K562 (cell line): ENCODE data around the gene MED13L. TPM values are rescaled to one million over a fixed set of nuclear protein-coding genes. Genes with fewer than 3 reads are reported as not detected.

Experiments
- E2F5 ChIP-seq: sonication (generic); formaldehyde crosslinking; IDR thresholded peaks from 2 replicates; pipeline ENCODE4 v1.8.0; 2022; ENCODE audit warnings: mild to moderate bottlenecking, missing genetic modification reagents
- ELK1 ChIP-seq: sonication (generic); formaldehyde crosslinking; IDR thresholded peaks from 2 replicates; pipeline ENCODE4 v1.8.1; 2022; ENCODE audit warnings: missing genetic modification reagents
- EWSR1 ChIP-seq: fragments of 450-650 bp; IDR thresholded peaks from 2 replicates; pipeline ENCODE4 v1.6.1; 2018; ENCODE audit warnings: borderline replicate concordance, mild to moderate bottlenecking, low read depth, moderate library complexity; ENCODE audit not compliant: partially characterized antibody
- GTF2B ChIP-seq: IDR thresholded peaks from 2 replicates; pipeline ENCODE4 v1.6.1; 2011; ENCODE audit not compliant: insufficient read length; ENCODE audit errors: extremely low read depth
- MAZ ChIP-seq, 2 experiments: fragments of 450-650 bp in 1 of 2; sonication (generic) in 1 of 2; formaldehyde crosslinking; IDR thresholded peaks in 1 of 2; conservative IDR thresholded peaks in 1 of 2; 2 replicates each; pipeline versions ENCODE4 v1.4.0 to v1.5.0; 2020; ENCODE audit warnings: mild to moderate bottlenecking in 1 of 2, missing genetic modification reagents in 1 of 2
- NFIC ChIP-seq: fragments of 450-650 bp; IDR thresholded peaks from 2 replicates; pipeline ENCODE4 v1.6.1; 2017; ENCODE audit warnings: mild to moderate bottlenecking, inconsistent platforms
- RBM22 ChIP-seq: fragments of 200-400 bp; formaldehyde crosslinking; IDR thresholded peaks from 2 replicates; pipeline ENCODE4 v1.6.1; 2018; ENCODE audit warnings: low read length, low read depth; ENCODE audit not compliant: poor library complexity, severe bottlenecking
- SP1 ChIP-seq: sonication (generic); formaldehyde crosslinking; IDR thresholded peaks from 2 replicates; pipeline ENCODE4 v1.8.1; 2022; ENCODE audit warnings: mild to moderate bottlenecking, missing genetic modification reagents
- TFAP4 ChIP-seq: sonication (generic); formaldehyde crosslinking; IDR thresholded peaks from 2 replicates; pipeline ENCODE4 v1.8.0; 2022; ENCODE audit warnings: missing genetic modification reagents, mild to moderate bottlenecking, moderate library complexity, borderline replicate concordance
- UBTF ChIP-seq, 2 experiments: IDR thresholded peaks; 2 replicates each; pipeline ENCODE4 v1.6.1; 2012; ENCODE audit warnings: improper control_type of control experiment in 2 of 2, low read depth in 2 of 2, low read length in 2 of 2, borderline replicate concordance in 1 of 2
- YY1 ChIP-seq, 3 experiments: IDR thresholded peaks; 2 replicates each; pipeline ENCODE4 v1.6.1; 2011; ENCODE audit warnings: low read length in 2 of 3, mild to moderate bottlenecking in 2 of 3, moderate library complexity in 2 of 3, borderline replicate concordance in 1 of 3, control low read depth in 1 of 3, low read depth in 1 of 3; ENCODE audit not compliant: insufficient read depth in 3 of 3, insufficient replicate concordance in 2 of 3, control insufficient read depth in 1 of 3, insufficient read length in 1 of 3; ENCODE audit errors: extremely low read depth in 1 of 3
- ZBTB26 ChIP-seq: fragments of 450-650 bp; formaldehyde crosslinking; IDR thresholded peaks from 2 replicates; pipeline ENCODE4 v1.4.0; 2022; ENCODE audit warnings: missing genetic modification characterization
- ZNF124 ChIP-seq: sonication (generic); formaldehyde crosslinking; IDR thresholded peaks from 2 replicates; pipeline ENCODE4 v1.8.1; 2022; ENCODE audit warnings: missing genetic modification reagents
- polyA plus RNA-seq, 8 experiments: library from polyadenylated mRNA; depleted of rRNA in 4 of 8; stranded (reverse) in 5 of 8; unstranded in 3 of 8; fragments of >200 nt; fragmentation: Nextera tagmentation in 2 of 8; fragmentation: Illumina TruSeq in 1 of 8; extraction: Ambion mirVana in 2 of 8; extraction: Trizol in 1 of 8; gene quantifications; 2 replicates each; pipeline versions ENCODE4 v1.2.1 to v1.2.3, GENCODE V29; 2011 to 2014; ENCODE audit warnings: inconsistent platforms in 1 of 8, missing spikeins in 1 of 8
- total RNA-seq, 7 experiments: library from RNA; depleted of rRNA in 6 of 7; stranded (reverse); fragments of >200 nt in 6 of 7; fragmentation: Illumina TruSeq in 2 of 7; extraction: Trizol in 2 of 7; gene quantifications; 2 replicates each; pipeline versions ENCODE4 v1.2.1 to v1.2.3, GENCODE V29; 2011 to 2021; ENCODE audit warnings: low replicate concordance in 1 of 7

MED13L gene
- total and polyA plus RNA-seq, 9 of the 15 experiments (the other 6 are each of a cell fraction or from before 2014, with no cell fraction given), result 13.4 to 90.3 (median 36.9) TPM

- TF ChIP-seq GTF2B (no peak), RBM22 (peak; percentile 40), EWSR1 (no peak), YY1 (IDR thresholded peaks at IDR 0.05; ENCODE audit: borderline replicate concordance in 1 of 3, control insufficient read depth in 1 of 3, extremely low read depth in 1 of 3, insufficient read depth in 3 of 3, insufficient read length in 1 of 3, insufficient replicate concordance in 2 of 3, low read depth in 1 of 3, low read length in 2 of 3) (peak in 1 of 3 experiments; percentile 39), TFAP4 (CRISPR knock-in tag) (peak; percentile 59; the same call in 1 of the 2 replicates), UBTF (IDR thresholded peaks at IDR 0.05; ENCODE audit: borderline replicate concordance in 1 of 2, low read depth in 2 of 2, low read length in 2 of 2) (peak; percentile 94 to 96; a peak in 3 of 4 replicates), ZBTB26 (CRISPR knock-in tag) (no peak), E2F5 (CRISPR knock-in tag) (no peak), ELK1 (CRISPR knock-in tag) (no peak), MAZ (CRISPR knock-in tag; conservative IDR thresholded peaks at IDR 0.05 in 1 of 2, IDR thresholded peaks at IDR 0.05 in 1 of 2) (peak in 1 of 2 experiments; percentile 56; a peak in 2 of 4 replicates), ZNF124 (CRISPR knock-in tag) (no peak), NFIC (peak; percentile 78), SP1 (no peak)
Observed at GRCh38 chr12:116276652-116277466, 634 bp downstream of the MED13L start (continued).
